ACC112 (cell line): Measurements from ENCODE around the gene PRKG1.
"Not testable (repeated sequence)": the region's sequence is repeated elsewhere in the genome, so short reads cannot be mapped to it uniquely, and the experiment has no call there.

ENCODE experiments used
- H2AFZ ChIP-seq: fragments of 200-600 bp; sonication (generic); one replicate; pipeline ENCODE4 v1.6.0; 2017; ENCODE audit warnings: antibody characterized with exemption, low read length; ENCODE audit not compliant: unreplicated experiment
- H3K27ac ChIP-seq: fragments of 200-600 bp; sonication (generic); 2 replicates; pipeline ENCODE4 v1.5.1; 2014; ENCODE audit warnings: low read depth, mild to moderate bottlenecking, antibody characterized with exemption, low read length, moderate library complexity
- H3K27me3 ChIP-seq: fragments of 200-600 bp; sonication (generic); 2 replicates; pipeline ENCODE4 v1.6.1; 2014; ENCODE audit warnings: mild to moderate bottlenecking, antibody characterized with exemption, low read length, moderate library complexity, mixed read lengths; ENCODE audit not compliant: insufficient read depth
- H3K36me3 ChIP-seq: fragments of 200-600 bp; sonication (generic); 2 replicates; pipeline ENCODE4 v1.6.1; 2016; ENCODE audit warnings: mild to moderate bottlenecking, antibody characterized with exemption, low read length, moderate library complexity, mixed read lengths; ENCODE audit not compliant: insufficient read depth
- H3K4me1 ChIP-seq: fragments of 200-600 bp; sonication (generic); one replicate; pipeline ENCODE4 v1.6.1; 2016; ENCODE audit warnings: low read length, mixed read lengths; ENCODE audit not compliant: insufficient read depth, unreplicated experiment, control insufficient read depth
- H3K4me3 ChIP-seq: fragments of 200-600 bp; sonication (generic); 2 replicates; pipeline ENCODE4 v1.5.1; 2014; ENCODE audit warnings: mild to moderate bottlenecking, low read depth, low read length
- H3K79me2 ChIP-seq: fragments of 200-600 bp; sonication (generic); one replicate; pipeline ENCODE4 v1.6.0; 2016; ENCODE audit warnings: low read length; ENCODE audit not compliant: control insufficient read depth, unreplicated experiment, insufficient read depth

PRKG1 gene

DNA sequence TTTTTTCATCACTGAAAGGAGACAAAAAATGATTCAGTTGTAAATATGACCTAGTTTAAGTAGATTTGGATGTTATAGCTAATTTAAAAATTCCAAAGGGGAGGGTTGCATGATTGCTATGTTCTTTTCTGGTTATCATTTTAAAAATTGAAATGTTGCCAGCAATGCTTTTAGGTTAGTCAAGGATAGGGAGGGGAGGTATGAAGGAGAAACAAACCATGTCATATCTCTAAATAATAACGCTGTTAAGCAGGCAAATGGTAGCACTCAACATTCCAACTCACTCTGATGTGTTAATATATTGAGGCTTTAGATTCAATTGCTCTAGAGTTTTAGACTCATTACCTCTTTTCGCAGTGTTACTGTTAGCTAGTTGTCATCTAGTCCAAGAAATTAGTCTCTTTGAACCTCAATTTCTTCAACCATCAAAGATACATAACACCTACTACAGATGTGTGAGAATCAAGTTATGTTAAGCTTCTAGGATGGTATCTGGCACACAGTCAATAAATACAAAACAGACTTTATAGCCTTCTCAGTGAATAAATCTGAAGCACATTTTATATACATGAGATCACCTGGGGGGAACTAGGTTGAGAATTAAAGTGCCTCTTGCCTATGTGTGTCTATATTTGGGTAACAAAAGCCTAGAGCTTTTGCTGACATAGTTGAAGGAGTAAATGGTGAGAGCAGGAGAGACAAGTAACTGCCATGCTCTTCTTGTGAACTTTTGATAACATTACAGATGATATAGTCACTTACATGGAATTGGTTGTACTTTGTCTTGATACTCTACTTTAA, 500.2 kb downstream of the PRKG1 start:
- H3K27me3 ChIP-seq: no peaks in the 10 kb centered on the region
- no peaks in the 10 kb centered on the region for H3K79me2 ChIP-seq
- no peak overlapping the region for H2AFZ ChIP-seq
- no peak overlapping the region for H3K27ac ChIP-seq
- no peaks in the 10 kb centered on the region for H3K36me3 ChIP-seq
- H3K4me3 ChIP-seq: no peak overlapping the region
- H3K4me1 ChIP-seq: no peaks in the 10 kb centered on the region

DNA sequence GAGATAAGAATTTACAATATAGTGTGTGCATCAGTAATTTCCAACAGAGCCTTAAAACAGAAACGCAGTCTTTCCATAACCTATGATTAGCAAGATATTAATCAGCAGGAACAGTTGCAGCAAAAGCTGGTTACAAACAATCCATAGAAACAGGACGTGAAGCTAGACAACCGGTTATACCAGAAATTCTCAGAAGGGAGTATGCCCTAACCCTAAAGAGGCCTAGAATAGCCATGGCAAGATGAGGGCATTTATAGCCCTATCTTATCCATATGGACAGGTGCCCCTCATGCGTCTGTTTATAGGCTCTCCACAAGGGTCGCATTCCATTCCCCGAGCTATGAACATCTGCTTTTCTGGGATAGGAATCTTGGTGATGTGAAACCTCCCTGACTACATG, 506.9 kb downstream of the PRKG1 start:
- H3K4me3 ChIP-seq, H2AFZ ChIP-seq, H3K79me2 ChIP-seq, H3K4me1 ChIP-seq, H3K27me3 ChIP-seq, H3K27ac ChIP-seq, H3K36me3 ChIP-seq: not testable (repeated sequence)

DNA sequence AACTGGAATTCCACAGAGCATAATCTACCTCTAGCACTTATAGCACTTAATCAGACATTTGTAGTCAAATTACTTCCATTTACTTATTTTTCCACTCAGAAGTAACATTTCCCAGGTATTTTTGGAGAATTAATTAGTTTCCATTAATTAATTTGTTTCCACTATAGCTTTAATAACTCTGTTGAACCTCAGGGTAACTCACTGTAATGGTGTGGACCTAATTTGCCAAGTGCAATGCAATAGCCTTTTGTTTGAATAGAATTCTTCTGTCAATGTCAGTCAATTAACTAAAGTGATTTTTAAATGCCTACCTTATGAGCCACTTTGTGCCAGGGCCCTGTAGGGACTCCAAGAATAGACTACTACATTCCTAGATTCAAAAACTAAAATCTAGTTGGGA, 509.7 kb downstream of the PRKG1 start:
- no peaks in the 10 kb centered on the region for H3K4me1 ChIP-seq
- no peak overlapping the region for H3K27ac ChIP-seq
- H3K4me3 ChIP-seq: no peak overlapping the region
- H3K79me2 ChIP-seq: no peaks in the 10 kb centered on the region
- H2AFZ ChIP-seq: no peak overlapping the region
- no peaks in the 10 kb centered on the region for H3K27me3 ChIP-seq
- no peaks in the 10 kb centered on the region for H3K36me3 ChIP-seq

DNA sequence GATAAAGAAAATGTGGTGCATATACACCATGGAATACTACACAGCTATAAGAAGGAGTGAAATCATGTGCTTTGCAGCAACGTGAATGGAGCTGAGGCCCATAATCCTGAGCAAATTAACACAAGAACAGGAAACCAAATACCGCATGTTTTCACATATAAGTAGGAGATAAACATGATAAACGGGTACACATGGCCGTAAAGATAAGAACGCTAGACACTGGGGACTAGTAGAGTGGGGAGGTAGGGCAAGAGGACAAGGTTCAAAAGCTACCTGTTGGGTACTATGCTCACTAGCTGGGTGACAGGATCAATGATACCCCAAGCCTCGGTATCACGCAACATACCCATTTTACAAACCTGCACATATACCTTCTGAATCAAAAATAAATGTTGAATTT, 511.5 kb downstream of the PRKG1 start:
- Histone ChIP-seq H3K27ac (no peak overlapping the region), H3K4me3 (no peak overlapping the region), H3K36me3 (no peaks in the 10 kb centered on the region), H2AFZ (no peak overlapping the region), H3K79me2 (no peaks in the 10 kb centered on the region), H3K27me3 (no peaks in the 10 kb centered on the region), H3K4me1 (no peaks in the 10 kb centered on the region)

DNA sequence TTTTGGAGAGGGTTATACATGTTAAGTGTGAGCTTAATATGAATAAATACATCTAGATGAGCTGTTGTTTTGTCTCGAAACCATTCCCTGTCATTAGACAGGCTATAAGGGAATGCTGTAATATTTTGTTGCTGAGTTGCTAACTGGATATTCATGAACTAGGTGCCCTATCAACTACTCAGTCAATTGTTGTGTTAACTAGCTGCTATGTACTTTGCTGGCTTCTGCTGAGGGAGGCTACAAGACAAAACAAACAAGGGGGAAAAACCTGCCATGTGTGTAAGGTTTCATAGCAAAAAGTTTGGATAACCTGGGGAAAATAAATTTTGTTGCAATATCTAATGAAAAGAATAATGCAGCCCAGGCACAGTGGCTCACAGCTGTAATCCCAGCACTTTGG, 514.7 kb downstream of the PRKG1 start:
- no peak overlapping the region for H3K4me3 ChIP-seq
- no peak overlapping the region for H2AFZ ChIP-seq
- H3K79me2 ChIP-seq: no peaks in the 10 kb centered on the region
- no peaks in the 10 kb centered on the region for H3K36me3 ChIP-seq
- no peaks in the 10 kb centered on the region for H3K4me1 ChIP-seq
- H3K27ac ChIP-seq: no peak overlapping the region
- H3K27me3 ChIP-seq: no peaks in the 10 kb centered on the region

DNA sequence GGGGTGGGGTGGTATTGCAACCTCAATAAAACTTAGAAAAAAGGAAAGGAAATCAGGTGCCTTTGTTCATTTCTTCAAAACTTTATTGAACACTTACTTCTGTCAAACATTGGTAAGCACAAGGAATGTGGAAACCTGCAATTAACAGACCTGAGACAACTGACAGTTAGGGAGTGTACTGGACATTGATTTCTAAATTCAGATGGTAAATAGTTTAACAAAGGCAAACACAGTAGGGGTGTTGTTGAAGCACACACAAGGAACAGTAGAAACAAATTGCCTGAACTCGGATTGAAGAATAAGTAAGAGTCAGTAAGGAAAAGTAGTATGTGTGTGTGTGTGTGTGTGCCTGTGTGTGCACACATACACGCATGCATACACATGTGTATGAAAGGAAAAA, 516.5 kb downstream of the PRKG1 start:
- Histone ChIP-seq H3K79me2 (no peaks in the 10 kb centered on the region), H3K27me3 (no peaks in the 10 kb centered on the region), H3K36me3 (no peaks in the 10 kb centered on the region), H3K4me3 (no peak overlapping the region), H2AFZ (no peak overlapping the region), H3K4me1 (no peaks in the 10 kb centered on the region), H3K27ac (no peak overlapping the region)

DNA sequence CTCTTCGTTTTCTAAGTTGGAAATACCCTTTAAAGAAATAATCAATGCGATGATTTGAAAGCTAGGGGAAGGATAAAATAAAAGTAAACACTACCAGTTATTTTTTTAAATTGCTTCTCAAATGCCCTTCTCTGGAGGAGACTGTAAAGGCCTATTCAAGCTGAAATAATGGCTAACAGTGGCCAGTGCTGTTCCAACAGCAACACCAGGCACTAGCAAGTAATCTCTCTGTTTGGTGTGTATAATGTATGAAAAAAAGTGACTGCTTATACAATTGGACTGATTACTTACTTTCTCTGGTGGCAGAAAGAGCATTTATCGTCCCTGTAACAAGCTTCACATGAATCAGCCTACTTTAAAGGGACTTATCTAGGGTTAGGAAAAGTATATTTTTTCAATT, 522.4 kb downstream of the PRKG1 start:
- Histone ChIP-seq H3K36me3 (no peaks in the 10 kb centered on the region), H3K4me1 (no peaks in the 10 kb centered on the region), H3K4me3 (no peak overlapping the region)

DNA sequence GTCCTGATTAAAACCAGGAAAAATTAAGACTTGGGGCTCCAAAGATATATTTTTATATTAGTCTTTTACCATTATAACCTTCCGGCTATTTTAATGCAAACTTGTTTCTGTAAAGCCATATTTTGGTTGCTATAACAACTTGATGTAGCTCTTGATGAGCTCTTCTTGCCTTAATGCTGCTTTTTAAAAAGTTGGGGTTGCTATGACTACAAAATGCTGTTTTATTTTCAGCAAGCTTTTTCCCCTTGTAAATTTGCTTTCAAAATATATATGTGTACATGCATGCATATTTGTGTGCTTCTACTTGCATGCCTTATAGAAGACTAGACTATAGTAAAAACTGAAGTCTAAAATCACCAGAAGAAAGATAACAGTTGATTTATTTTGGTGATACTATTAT, 525.4 kb downstream of the PRKG1 start:
- Histone ChIP-seq H2AFZ (no peak overlapping the region), H3K4me3 (no peak overlapping the region), H3K27me3 (no peaks in the 10 kb centered on the region), H3K27ac (no peak overlapping the region), H3K79me2 (no peaks in the 10 kb centered on the region), H3K4me1 (no peaks in the 10 kb centered on the region), H3K36me3 (no peaks in the 10 kb centered on the region)

More for the DNA sequence above, 522.4 kb downstream of the PRKG1 start:
- Histone ChIP-seq H2AFZ (no peak overlapping the region), H3K27me3 (no peaks in the 10 kb centered on the region), H3K79me2 (no peaks in the 10 kb centered on the region), H3K27ac (no peak overlapping the region)

DNA sequence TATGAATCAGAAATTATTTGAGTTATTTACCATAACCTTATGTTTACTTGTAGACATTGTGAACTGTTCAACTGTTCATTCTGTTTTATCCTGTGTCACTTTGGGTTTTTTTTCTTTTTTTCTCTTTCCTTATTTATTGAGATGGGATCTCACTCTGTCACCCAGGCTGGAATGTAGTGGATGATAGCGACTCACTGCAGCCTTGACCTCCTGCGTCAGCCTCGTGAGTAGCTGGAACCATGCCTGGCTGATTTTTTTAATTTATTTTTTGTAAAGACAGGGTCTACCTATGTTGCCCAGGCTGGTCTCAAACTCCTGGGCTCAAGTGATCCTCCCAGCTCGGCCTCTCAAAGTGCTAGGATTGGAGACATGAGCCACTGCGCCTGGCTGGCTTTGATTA, 528.0 kb downstream of the PRKG1 start:
- no peaks in the 10 kb centered on the region for H3K4me1 ChIP-seq
- H3K36me3 ChIP-seq: no peaks in the 10 kb centered on the region
- no peaks in the 10 kb centered on the region for H3K79me2 ChIP-seq
- H3K4me3 ChIP-seq: no peak overlapping the region
- H3K27ac ChIP-seq: no peak overlapping the region
- no peaks in the 10 kb centered on the region for H3K27me3 ChIP-seq
- H2AFZ ChIP-seq: no peak overlapping the region

DNA sequence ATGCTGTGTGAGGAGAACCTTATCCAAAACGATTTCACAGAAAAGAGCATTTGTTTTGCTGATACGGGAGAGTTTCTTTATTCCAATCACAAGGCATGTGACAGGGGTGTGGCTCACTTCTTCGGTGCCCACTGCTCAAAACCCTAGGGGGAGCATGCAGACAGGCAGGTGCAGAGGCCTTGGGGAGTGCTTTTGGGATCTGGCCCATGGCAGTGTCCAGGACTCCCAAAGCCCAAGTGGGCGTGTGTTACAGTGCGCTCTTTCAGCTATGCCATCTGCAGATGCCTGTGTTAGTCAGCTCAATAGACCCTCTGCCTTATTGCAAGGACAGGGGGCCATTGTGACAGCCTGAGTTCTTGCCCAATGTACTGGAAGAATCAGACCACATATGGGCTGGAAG, 530.3 kb downstream of the PRKG1 start:
- Histone ChIP-seq H2AFZ (no peak overlapping the region), H3K79me2 (no peaks in the 10 kb centered on the region), H3K4me1 (no peaks in the 10 kb centered on the region), H3K36me3 (no peaks in the 10 kb centered on the region), H3K27me3 (no peaks in the 10 kb centered on the region), H3K4me3 (no peak overlapping the region), H3K27ac (no peak overlapping the region)

DNA sequence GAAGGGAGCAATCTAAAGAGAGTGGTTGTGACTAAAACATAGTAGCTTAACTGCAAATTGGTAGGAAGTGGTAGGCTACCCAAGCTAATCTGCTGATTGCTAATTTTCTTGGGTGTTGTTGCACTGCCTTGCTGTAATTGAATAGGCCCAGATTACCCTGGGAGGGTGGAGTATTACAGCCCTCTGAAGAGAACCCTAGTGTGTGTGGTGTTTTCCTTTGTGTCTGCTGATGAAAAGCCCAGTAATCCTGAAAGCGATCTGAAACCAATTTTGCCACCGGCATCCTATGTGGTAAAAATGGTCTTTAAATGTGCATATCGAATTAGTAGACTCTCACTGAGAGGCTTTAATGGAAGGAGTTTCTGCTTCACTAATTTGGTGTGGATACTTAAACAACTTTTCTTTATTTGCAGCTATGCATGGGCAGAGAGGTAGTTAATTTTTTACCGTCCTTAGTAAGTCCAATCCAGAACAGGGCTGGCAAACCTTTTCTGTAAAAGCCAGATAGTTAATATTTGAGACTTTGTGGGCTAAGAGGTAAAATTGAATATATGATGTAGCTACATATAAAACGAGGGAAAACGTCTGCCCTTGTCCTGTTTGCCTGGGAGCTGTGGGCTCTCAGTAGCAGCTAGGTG, 532.7 kb downstream of the PRKG1 start:
- Histone ChIP-seq H3K27me3 (no peaks in the 10 kb centered on the region), H3K79me2 (no peaks in the 10 kb centered on the region), H3K36me3 (no peaks in the 10 kb centered on the region), H2AFZ (no peak overlapping the region), H3K27ac (no peak overlapping the region), H3K4me3 (no peak overlapping the region), H3K4me1 (no peaks in the 10 kb centered on the region)
